Epithelial cell of proximal tubule (primary cell): ENCODE data around the gene IRF8. TPM values are rescaled to one million over a fixed set of nuclear protein-coding genes. Genes with fewer than 3 reads are reported as not detected.

Experiments
- DNase-seq: peaks from one replicate; pipeline ENCODE4 v3.0.0-alpha.2; 2011; ENCODE audit warnings: low read depth
- H3K4me3 ChIP-seq: 2 replicates; pipeline ENCODE4 v1.5.1; 2011; ENCODE audit warnings: low read depth, mild to moderate bottlenecking, low read length
- total RNA-seq: library from RNA; depleted of rRNA; stranded (reverse); fragments of >200 nt; gene quantifications from 2 replicates; pipeline ENCODE4 v1.2.3, GENCODE V29; 2015
- TF ChIP-seq, protein P1 (sequence below): conservative IDR thresholded peaks from 2 replicates; pipeline ENCODE4 v1.5.1; 2012; ENCODE audit warnings: low read depth, mild to moderate bottlenecking, low read length

The IRF8 gene
- total RNA-seq, 1 donor from 2014 or later, result 0.17 TPM

DNA sequence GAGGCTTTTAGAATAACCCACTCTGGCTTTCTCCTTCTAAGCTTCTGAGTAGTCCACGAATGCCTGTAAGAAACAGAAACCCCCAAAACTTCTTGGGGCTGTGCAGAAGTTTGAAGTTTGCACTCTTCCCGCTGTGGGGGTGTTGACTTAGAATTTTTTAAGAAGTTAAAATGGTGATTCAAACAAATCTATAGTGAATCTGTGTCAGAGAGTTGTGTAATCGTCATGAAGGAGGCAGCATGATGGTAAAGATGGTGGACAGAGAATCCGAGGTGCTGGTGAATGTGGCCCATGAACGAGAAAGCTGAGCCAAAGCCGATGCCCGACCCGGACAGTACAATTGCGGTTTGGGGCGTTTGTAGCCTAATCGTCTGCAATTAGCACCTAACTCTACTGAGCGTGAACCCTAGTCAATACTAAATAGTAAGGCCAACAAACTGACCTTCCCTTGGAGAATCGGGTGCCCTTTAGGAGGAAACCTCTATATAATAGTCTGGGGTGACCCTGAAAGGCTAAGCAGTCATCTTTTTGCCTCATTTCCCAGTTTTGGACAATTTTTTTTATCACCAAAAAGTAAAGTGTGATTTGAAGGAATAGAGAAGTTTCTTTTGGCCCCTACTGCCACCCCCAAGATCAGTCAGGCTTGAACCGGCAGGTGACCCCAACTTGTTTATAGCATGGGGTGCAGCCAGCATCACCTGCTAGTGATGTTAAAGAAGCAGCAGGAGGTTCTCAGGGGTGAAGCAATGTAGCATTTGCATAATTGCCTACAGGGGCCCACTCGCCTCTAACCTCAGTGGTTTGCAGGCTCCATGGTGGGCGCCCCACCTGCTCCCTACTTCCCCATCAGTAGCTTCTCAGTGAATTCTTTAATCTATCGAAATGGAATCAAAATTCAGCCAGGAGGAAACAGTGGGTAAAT, 11.2 kb downstream of the IRF8 start:
- no peak overlapping the region for H3K4me3 ChIP-seq
- DNase-seq, result no peak
- TF ChIP-seq, protein P1, sequence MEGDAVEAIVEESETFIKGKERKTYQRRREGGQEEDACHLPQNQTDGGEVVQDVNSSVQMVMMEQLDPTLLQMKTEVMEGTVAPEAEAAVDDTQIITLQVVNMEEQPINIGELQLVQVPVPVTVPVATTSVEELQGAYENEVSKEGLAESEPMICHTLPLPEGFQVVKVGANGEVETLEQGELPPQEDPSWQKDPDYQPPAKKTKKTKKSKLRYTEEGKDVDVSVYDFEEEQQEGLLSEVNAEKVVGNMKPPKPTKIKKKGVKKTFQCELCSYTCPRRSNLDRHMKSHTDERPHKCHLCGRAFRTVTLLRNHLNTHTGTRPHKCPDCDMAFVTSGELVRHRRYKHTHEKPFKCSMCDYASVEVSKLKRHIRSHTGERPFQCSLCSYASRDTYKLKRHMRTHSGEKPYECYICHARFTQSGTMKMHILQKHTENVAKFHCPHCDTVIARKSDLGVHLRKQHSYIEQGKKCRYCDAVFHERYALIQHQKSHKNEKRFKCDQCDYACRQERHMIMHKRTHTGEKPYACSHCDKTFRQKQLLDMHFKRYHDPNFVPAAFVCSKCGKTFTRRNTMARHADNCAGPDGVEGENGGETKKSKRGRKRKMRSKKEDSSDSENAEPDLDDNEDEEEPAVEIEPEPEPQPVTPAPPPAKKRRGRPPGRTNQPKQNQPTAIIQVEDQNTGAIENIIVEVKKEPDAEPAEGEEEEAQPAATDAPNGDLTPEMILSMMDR, result no peak

- no peak for DNase-seq
These were observed 11.9 kb downstream of the IRF8 start for GRCh38 chr16:85910854-85911247.

DNA sequence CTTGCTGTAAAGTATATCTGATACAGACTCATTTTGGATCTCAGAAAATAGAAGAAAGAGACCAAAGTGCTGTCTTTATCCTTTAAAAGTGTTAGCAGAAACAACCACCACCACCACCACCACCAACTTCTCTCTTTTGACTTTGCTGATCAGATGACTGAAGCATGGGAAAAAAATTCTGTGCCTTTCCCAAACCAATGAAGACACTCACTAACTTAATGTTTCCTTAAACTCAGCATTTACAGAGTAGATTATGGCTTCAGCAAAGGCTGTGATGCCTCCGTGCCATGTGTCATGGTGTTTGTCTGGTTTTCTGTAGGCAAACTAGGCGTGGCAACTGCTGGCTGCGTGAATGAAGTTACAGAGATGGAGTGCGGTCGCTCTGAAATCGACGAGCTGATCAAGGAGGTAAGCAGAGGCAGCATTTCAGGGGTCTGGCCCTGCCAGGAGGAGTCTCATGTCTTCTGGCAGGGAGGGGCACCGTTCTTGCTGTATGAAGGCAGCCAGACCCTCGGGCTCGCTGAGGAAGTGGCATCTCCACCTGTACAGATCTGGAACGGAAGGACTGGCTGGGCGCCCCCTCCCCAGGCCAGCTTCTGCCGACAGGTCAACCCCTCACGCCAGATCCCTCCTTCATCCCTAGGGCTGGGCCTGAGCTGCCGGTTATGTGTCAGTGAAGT, 12.4 kb downstream of the IRF8 start:
- H3K4me3 ChIP-seq, result no peak overlapping the region
- no peak for DNase-seq
- TF ChIP-seq, protein P1, result no peak

More at GRCh38 chr16:85910854-85911247, 11.9 kb downstream of the IRF8 start:
- TF ChIP-seq, protein P1, result no peak
- H3K4me3 ChIP-seq, result no peak overlapping the region

GRCh38 chr16:85912211-85912974, 13.4 kb downstream of the IRF8 start:
- no peak for DNase-seq
- TF ChIP-seq, protein P1, result no peak
- no peak overlapping the region for H3K4me3 ChIP-seq

- H3K4me3 ChIP-seq, result no peak overlapping the region
- TF ChIP-seq, protein P1, result no peak
- no peak for DNase-seq
These were observed 14.2 kb downstream of the IRF8 start for GRCh38 chr16:85913141-85913601.

DNA sequence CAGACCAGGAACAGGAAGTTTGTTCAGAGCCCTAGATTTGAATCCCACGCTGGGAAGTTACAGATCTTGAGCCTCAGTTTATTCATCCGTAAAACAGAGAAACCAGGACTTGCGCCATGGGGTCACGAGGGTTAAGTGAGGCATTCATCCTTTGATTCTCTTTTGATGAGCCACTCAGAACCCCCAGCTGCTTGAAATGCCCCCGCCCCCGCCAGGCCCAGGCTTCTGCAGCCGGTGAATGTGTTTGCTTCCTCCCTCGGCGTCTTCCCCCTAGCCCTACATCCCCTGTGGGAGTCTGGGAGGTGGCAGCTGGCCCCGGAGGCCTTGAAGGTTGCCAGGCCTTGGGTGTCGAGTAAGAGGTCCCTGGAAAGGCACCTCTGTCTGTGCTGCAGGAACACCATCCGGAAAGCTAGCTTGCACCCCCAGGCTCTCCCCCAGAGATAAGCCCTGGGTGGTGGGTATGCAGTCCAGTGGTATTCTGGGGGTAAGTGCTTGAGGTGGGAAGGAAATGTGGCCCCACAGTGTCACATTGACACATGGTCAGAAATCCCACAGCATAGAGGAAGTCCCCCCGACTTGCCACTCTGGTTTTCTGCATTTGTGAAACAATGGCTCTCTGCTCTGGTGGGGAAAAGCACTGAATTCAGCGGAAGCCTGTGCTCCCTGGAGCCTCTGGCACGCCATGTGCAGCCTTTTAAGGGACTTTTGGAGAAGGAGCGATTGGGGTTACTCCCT, 14.9 kb downstream of the IRF8 start:
- peak; percentile 72 for DNase-seq
- TF ChIP-seq, protein P1, result no peak
- H3K4me3 ChIP-seq, result no peak overlapping the region
